Stimulated activated naive CD8-positive, alpha-beta T cell treated with anti-CD3 and anti-CD28 coated beads, Interleukin-15, Interleukin-2, amounts not matched to agents 100 ng/mL and 50 ng/mL, for 24 hours (primary cell): ENCODE results near the gene RTN4R.

Source experiments
- H3K27ac Mint-ChIP-seq: one replicate; pipeline ENCODE4 v1.8.0; 2021; ENCODE audit warnings: mild to moderate bottlenecking, mixed read lengths
- H3K27me3 Mint-ChIP-seq: one replicate; pipeline ENCODE4 v1.8.0; 2021; ENCODE audit warnings: mixed read lengths
- H3K36me3 Mint-ChIP-seq: one replicate; pipeline ENCODE4 v1.8.0; 2021; ENCODE audit warnings: low read depth, mixed read lengths
- H3K4me1 Mint-ChIP-seq: one replicate; pipeline ENCODE4 v1.8.0; 2021; ENCODE audit warnings: low read depth, mixed read lengths
- H3K4me3 Mint-ChIP-seq: one replicate; pipeline ENCODE4 v1.8.0; 2021; ENCODE audit warnings: mild to moderate bottlenecking, mixed read lengths
- H3K9me3 Mint-ChIP-seq: one replicate; pipeline ENCODE4 v1.8.0; 2021; ENCODE audit warnings: mixed read lengths

RTN4R gene

DNA sequence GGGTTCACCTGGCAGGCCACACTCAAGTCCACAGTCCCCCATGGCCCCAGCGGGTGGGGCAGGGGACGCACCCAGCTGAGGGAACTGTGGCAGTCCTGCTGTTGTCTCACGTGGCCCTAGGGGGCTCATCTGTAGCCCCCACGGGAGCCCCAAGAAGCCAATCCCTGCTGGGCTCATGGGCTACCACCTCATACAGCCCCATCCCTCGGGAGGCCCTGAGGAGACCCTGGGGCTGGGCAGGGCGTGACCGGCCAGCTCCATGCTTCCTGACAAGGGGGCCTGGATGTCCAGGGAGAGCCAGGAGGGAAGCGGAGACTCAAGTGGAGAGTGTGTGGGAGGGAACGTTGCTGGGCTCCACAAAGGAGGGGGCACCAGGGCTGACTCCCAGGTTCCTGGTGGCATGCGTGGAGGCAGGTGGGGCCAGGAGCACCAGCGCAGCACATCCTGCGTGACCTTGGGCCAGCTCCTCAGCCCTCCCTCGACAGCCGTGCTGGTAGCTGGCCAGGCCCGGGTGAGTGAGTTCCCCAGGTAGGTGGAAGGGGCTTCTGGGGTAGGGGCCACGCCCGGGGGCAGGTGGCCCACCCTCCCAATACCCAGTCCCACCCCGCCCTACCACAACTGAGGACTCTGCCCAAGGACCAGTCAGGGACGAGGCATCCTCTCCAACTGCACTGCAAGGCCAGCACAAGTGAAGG is 7.9 kb downstream of the RTN4R start:
- Mint-ChIP-seq H3K36me3 (no peaks in the 10 kb centered on the region), H3K27ac (no peak overlapping the region), H3K4me1 (no peaks in the 10 kb centered on the region), H3K4me3 (no peak overlapping the region), H3K27me3 (no peaks in the 10 kb centered on the region), H3K9me3 (no peaks in the 10 kb centered on the region)

DNA sequence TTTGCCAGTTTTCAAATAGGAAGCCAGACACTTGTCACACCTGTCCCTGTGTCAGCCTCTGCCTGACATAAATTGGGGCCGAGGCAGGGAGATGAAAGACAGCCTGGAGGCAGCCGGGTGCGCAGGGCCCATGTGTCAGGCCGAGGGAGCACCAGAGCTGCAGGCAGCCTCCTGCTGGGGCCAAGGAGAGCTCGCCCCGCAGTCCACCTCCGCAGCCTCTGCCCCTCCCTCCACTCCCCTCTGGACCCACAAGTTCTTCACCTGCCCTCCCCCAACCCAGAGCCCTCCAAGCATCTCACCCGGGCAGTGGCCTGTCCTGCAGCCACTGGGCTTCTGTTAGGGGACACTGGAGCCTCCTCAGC is 8.8 kb downstream of the RTN4R start:
- H3K4me1 Mint-ChIP-seq = no peaks in the 10 kb centered on the region
- H3K9me3 Mint-ChIP-seq = no peaks in the 10 kb centered on the region
- H3K4me3 Mint-ChIP-seq = no peak overlapping the region
- no peaks in the 10 kb centered on the region for H3K36me3 Mint-ChIP-seq
- H3K27me3 Mint-ChIP-seq = no peaks in the 10 kb centered on the region
- no peak overlapping the region for H3K27ac Mint-ChIP-seq

DNA sequence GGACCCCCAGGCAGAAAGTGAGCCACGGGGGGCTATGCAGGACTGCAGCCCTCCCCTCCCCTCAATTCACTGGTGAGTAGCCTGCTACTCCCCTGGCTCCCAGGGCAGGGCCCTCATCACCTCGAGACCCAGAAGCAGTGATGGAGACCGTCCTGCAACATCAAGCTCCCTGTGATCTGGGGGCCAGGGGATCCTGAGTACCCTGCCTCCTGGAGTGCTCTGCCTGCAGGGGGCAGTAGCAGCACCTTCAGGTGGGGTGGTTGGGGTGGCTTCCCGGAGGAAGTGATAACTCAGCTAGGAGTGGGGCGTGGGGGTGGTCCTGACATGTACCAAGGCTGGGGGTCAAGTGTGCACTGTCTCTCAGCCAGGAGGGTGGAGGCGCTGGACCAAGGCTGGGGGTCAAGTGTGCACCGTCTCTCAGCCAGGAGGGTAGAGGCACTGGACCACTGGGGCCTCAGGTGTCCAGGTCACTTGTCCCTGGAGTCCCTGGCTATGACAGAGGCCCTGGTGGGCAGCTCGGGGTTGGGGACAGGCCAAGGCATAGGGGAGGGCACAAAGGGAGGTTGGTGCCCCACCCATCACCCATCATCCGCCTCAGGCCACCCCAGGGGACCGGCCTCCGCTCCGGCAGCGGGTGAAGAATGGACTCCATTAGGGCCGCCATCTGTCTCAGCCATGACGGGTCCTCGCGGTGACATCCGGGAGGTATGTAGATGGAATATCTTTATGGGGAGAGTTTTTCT is 9.4 kb downstream of the RTN4R start:
- Mint-ChIP-seq H3K4me3 (no peak overlapping the region), H3K27me3 (no peaks in the 10 kb centered on the region), H3K9me3 (no peaks in the 10 kb centered on the region), H3K36me3 (no peaks in the 10 kb centered on the region), H3K4me1 (no peaks in the 10 kb centered on the region), H3K27ac (no peak overlapping the region)

DNA sequence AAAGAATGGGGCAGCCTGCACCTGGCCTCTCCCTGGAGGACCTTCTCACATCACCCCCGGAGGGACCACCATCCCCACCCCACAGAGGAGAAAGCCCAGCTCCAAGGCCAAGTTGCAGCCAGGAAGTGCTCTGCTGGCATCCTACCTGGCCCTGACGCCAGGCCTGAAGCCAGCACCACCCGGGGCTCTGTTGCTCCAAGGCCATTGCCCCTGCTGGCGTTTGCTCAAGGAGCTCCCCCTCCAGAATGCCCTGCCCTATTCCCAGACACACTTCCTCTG is 10.2 kb downstream of the RTN4R start:
- H3K27ac Mint-ChIP-seq = no peak overlapping the region
- no peaks in the 10 kb centered on the region for H3K4me1 Mint-ChIP-seq
- H3K36me3 Mint-ChIP-seq = no peaks in the 10 kb centered on the region
- H3K27me3 Mint-ChIP-seq = no peaks in the 10 kb centered on the region
- H3K9me3 Mint-ChIP-seq = no peaks in the 10 kb centered on the region
- H3K4me3 Mint-ChIP-seq = no peak overlapping the region

DNA sequence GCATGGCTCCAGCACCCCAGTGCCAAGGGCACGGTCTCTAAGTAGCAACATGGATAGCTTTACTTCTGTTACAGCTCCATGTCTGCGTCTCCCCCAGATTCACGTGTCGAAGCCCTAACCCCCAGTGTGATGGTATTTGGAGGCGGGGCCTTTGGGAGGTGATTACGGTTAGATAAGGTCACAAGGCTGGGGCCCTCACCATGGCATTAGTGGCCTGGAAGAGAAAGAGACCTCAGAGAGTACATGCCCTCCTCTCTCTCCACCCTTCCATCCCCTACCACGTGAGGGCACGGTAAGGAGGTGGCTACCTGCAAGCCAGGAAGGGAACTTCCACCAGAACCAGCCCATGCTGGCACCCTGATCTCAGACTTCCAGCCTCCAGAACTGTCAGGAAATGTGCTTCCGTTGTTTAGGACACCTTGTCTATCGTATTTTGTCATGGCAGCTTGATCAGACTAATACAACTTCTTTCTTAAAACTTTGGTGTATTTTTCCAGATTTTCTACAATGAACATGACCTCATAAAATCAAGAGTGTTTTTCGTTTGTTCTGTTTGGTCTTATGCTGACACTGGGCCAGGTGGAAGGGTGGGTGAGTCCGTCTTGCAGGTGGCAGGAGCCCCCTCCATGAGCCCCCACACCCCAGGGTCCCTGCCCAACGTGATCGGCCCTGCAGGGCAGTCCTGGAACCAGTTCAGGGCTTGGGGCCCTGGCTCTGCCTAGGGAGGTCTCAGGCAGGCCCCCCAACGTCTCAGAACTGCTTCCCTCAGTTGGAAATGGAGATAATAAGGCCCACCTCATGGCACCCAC is 10.7 kb downstream of the RTN4R start:
- Mint-ChIP-seq H3K4me3 (no peak overlapping the region), H3K27ac (no peak overlapping the region), H3K27me3 (no peaks in the 10 kb centered on the region), H3K36me3 (no peaks in the 10 kb centered on the region), H3K9me3 (no peaks in the 10 kb centered on the region), H3K4me1 (no peaks in the 10 kb centered on the region)

DNA sequence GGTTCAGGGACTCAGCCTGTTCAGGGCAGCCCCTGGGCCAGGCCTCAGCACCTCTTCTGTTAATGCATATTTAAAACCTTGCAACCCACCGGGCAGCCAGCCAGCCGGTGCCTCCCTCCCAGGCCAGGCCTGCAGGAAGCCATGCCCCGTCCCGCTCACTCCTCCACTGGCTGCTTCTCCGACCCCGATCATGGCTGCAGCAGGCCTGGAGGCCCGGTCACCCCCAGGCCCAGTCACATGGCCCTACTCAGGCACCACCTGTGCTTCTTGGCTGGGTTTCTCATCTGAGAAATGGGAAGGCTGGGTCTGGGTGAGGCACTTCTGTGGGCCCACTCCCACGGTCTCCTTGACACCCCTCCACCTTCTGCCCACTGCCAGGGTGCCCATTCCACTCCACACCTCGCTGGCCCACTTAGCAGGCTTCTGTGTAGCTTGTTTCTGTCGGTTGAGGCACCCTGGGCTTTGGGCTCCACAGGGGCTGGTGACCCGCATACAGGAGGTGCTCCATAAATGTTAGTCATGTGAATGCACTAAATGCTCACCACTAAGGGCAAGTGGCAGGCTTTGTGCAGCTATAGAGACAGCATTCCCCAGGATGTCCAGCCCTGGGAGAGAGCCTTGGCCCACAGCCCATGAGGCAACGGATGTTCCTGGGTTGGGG is 11.4 kb downstream of the RTN4R start:
- Mint-ChIP-seq H3K9me3 (no peaks in the 10 kb centered on the region), H3K36me3 (no peaks in the 10 kb centered on the region), H3K4me1 (no peaks in the 10 kb centered on the region), H3K27ac (no peak overlapping the region), H3K4me3 (no peak overlapping the region), H3K27me3 (no peaks in the 10 kb centered on the region)

DNA sequence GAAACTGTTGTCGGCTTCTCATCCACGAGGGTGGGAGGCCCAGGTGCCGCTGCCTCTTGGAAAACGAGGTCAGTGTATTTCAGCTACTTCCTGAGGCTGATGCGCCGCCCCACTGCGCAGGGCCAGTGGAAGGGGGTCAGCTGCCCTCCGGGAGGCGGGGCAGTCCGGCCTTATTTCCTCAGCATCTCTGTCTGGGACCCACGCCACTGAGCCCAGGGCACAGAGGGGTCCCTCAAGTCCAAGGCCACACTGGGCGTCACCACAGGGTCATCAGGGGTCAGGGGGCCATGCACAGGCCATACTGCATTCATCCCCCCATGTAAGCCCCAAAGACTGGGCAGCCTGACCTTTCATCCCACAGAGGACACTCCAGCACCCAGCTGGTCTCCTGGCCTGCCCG is 12.1 kb downstream of the RTN4R start:
- no peaks in the 10 kb centered on the region for H3K27me3 Mint-ChIP-seq
- no peaks in the 10 kb centered on the region for H3K36me3 Mint-ChIP-seq
- no peak overlapping the region for H3K27ac Mint-ChIP-seq
- H3K9me3 Mint-ChIP-seq = no peaks in the 10 kb centered on the region
- no peaks in the 10 kb centered on the region for H3K4me1 Mint-ChIP-seq
- H3K4me3 Mint-ChIP-seq = no peak overlapping the region

DNA sequence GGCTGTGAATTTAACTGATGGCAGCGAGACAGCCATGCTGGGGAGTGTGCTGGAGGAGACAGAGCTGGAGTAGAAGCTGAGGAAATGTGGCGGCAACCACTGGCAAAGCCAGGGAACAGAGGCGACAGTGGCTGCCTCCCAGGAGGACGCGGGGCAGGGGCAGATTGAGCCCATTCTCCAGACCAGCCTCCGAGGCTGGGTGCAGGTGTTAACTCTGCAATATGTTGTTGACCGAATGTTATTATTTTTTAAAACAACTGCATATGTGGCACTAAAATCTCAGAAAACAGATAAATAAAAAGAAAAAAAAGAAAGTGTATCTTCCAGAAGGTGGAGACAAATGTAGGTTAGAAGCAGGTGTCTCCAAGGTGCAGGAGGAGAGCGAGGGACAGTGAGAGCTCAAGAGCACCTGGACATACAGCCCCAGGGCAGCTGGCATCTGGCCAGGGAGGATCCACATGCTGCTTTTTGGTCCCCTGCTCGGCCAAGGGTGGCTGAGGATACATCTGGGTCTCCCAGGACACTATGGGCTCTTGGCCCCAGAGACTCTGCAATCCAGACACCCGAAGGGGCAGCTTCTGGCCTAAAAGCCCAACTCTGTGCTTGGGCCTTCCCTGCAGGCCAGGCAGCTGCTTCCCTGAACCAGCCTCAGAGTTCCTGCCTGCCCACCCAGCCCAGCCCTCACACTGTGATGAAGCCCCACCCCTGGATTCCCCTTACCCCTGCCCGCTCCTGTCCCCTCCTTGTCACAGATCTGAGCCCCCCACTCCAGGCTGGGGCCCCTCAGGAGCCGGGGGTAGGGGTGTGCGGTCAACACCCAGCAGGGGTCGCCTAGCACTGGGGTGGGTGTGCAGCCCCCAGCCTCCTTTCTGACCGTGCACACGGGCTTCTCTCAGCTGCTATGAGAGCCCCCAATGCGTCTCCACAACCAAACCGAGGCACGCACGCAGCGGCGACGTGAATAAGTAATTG is 12.9 kb downstream of the RTN4R start:
- Mint-ChIP-seq H3K36me3 (no peaks in the 10 kb centered on the region), H3K4me3 (no peak overlapping the region), H3K27me3 (no peaks in the 10 kb centered on the region), H3K4me1 (no peaks in the 10 kb centered on the region), H3K9me3 (no peaks in the 10 kb centered on the region), H3K27ac (no peak overlapping the region)

DNA sequence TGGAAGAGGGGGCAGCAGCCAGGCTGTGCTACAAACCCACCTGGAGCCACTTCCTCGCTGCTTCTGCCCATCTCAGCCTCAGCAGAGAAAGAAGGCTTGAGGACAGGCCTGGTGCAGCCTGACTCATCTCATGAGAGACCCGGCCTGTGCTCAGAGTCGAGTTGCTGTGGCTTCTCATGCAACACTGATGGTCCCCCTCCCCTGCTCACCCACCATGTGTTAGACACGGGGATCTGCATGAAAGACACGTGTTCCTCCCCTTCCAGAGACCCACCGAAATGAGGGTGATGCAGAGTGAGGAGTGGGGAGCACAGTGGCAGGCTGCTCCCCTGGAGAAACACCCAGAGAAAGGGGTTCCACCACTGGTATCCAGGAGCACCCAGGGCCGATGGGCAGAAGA is 15.0 kb downstream of the RTN4R start:
- no peak overlapping the region for H3K4me3 Mint-ChIP-seq
- no peak overlapping the region for H3K27ac Mint-ChIP-seq
- no peaks in the 10 kb centered on the region for H3K27me3 Mint-ChIP-seq
- H3K36me3 Mint-ChIP-seq = no peaks in the 10 kb centered on the region
- no peaks in the 10 kb centered on the region for H3K9me3 Mint-ChIP-seq
- H3K4me1 Mint-ChIP-seq = no peaks in the 10 kb centered on the region

DNA sequence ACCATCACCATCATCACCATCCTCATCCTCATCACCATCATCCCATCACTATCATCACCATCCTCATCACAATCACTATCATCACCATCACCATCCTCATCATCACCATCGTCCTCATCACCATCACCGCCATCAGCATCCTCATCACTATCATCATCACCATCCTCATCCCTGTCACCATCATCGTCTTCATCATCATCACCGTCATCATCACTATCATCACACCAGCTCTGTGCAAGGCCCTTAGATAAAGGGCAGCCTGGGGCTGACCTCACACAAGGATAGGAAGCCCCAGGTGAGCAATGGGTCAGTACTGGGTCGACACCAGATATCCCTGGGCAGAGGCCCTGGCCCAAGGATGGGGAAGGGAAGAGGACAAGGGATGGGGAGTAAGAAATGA is 16.1 kb downstream of the RTN4R start:
- H3K27ac Mint-ChIP-seq = no peak overlapping the region
- H3K36me3 Mint-ChIP-seq = no peaks in the 10 kb centered on the region
- no peaks in the 10 kb centered on the region for H3K4me1 Mint-ChIP-seq
- no peaks in the 10 kb centered on the region for H3K27me3 Mint-ChIP-seq
- no peak overlapping the region for H3K4me3 Mint-ChIP-seq
- no peaks in the 10 kb centered on the region for H3K9me3 Mint-ChIP-seq

DNA sequence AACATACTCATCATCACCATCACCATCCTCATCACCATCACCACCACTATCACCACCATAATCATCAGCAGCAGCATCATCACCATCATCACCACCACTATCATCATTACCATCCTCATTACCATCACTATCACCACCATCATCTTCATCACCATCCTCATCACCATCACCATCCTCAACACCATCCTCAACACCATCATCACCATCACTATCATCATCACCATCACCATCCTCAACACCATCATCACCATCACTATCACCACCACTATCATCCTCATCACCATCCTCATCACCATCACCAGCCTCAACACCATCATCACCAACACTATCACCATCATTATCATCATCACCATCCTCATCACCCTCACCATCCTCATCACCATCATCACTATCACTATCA is 16.6 kb downstream of the RTN4R start:
- Mint-ChIP-seq H3K36me3 (no peaks in the 10 kb centered on the region), H3K27ac (no peak overlapping the region), H3K9me3 (no peaks in the 10 kb centered on the region), H3K4me3 (no peak overlapping the region), H3K4me1 (no peaks in the 10 kb centered on the region), H3K27me3 (no peaks in the 10 kb centered on the region)

DNA sequence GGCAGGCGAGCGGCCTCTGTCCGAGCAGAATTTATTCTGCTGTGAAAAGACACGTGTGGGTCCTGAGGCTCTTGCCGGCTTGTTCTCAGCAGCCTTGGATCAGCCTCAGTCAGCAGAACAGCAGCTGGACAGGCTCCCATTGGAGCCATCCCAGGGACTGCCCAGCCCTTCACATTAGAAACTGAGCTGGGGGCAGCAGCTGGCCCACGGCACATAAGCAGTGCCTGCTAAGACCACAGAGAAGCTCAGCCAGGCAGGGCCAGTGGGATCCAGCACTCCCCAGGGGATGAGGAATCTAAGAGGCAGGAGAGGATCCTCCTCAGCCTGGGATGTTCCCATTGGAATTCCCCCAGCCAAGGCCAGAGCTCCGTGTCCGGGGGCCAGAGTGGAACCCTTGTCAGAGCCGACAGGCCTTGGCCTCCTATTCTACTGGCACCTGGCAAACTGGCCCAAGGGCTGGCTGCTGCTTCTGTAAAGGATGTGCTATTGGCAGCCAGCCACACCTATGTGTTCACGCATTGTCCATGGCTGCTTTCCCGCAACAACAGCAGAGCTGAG is 18.2 kb downstream of the RTN4R start:
- no peaks in the 10 kb centered on the region for H3K27me3 Mint-ChIP-seq
- H3K27ac Mint-ChIP-seq = no peak overlapping the region
- H3K4me3 Mint-ChIP-seq = no peak overlapping the region
- peaks cover 12% of the 10 kb centered on the region for H3K4me1 Mint-ChIP-seq
- no peaks in the 10 kb centered on the region for H3K9me3 Mint-ChIP-seq
- no peaks in the 10 kb centered on the region for H3K36me3 Mint-ChIP-seq

DNA sequence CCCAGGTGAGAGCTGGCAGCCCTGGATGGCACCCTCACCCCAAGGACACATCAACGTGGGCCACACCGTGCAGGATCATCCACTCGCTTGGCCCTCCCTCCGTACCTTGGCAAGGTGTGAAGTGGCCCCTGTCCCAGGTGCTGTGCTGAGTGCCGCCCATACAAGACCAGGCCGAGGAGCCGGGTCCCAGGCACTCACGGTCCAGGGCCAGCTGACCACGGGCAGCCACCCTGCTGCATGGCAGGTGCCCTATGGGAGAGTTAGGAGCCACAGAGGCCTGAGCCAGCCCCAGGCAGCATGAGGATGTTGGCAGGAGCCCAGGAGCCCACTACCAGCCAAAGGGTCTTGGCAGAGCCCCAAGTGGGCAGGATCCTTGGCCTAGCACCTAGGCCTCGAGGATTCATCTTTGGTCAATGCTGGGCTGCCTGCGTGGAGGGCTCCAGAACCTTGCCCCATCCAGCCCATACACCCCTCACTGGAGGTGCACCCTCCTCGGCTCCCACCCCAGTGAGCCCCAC is 19.6 kb downstream of the RTN4R start:
- Mint-ChIP-seq H3K9me3 (no peaks in the 10 kb centered on the region), H3K36me3 (no peaks in the 10 kb centered on the region), H3K4me3 (no peak overlapping the region), H3K4me1 (peaks cover 25% of the 10 kb centered on the region), H3K27me3 (no peaks in the 10 kb centered on the region), H3K27ac (no peak overlapping the region)

DNA sequence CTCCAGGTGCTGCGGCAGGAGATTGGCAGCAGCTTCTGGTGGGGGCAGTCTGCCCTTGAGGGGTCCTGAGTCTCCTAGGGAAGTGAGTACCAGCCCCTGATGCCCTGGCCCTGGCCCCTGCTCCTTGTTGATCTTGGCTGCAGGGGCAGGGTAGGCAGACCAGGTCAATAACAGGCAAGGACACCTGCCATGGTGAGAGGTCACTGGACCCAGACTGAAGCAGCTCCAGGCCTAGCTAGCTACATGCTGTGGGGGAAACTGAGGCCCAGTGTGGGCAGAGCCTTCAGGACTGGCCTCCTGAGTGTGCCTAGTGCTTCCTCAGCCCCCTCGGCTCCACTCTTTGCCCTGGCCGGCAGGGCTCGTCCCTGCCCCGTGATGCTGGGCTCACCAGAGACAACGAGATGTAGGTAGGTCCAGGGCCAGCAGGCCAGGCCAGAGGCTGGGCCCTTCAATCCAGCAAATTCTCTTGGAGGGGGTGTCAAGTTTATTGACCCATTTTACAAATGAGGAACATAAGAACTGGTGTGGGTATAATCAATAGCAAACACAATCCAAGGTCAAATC is 20.4 kb downstream of the RTN4R start:
- no peak overlapping the region for H3K27ac Mint-ChIP-seq

More for the DNA sequence above, 20.4 kb downstream of the RTN4R start:
- Mint-ChIP-seq H3K27me3 (no peaks in the 10 kb centered on the region), H3K9me3 (no peaks in the 10 kb centered on the region), H3K36me3 (no peaks in the 10 kb centered on the region), H3K4me1 (peaks cover 33% of the 10 kb centered on the region), H3K4me3 (no peak overlapping the region)
